Measurements from ENCODE around the gene CRYBA4.

CRYBA4 gene

DNA sequence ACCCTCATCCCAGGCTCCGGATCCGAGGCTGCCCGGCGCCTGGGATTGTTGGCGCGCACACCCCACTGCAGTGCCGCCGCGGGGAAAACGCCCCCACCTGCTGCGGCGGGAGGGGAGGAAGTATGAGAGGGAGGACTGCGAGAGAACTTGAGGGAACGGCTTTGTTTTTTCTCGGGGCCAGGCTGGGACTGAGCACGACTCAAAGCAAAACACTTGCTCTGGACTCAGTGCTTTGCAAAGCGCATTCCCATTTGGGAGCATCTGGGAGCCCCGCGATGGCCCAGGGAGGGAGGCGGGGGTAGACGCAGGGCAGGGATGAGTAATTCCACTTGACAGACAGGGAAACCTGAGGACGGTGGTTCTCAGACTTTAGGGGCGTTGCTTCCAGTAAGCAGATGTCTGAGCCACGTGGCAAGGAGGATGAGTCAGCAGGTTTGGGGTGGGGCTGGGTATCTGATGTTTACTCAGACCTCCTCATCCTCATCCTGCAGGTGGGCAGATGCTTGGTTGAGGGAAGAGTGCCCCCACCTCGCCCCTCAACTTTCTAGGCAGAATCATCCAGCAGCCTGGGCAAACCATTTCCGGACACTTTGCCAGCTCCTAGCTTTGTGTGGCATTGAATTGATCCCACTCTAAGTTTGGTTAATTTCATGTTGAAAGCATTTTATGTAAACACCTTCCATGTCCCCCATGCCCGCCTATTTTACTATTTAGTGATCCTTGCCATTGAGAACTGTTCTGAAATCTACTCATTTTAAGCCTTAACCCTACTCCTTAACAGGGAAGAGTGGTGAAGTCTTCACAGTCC is 37.1 kb downstream of the CRYBA4 start:
- in situ Hi-C loops (cut with HindIII; ENCODE audit: low sequenced_read_pairs) = no loop called here

DNA sequence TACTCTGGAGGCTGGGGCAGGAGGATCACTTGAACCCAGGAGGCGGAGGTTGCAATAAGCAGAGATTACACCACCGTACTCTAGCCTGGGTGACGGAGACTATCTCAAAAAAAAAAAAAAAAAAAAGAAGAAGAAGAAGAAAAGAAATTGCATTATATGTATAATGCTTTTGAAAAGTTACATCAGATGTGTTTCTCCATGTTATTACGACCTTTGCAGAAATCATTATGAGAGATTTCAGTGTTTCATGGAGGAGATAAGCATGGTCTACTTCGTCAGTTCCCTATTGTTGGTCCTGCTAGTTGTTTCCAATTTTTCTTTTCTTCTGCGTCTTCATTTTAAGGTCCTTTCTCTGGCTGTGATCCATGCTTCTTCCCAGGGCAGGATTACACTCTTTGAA is 38.6 kb downstream of the CRYBA4 start:
- in situ Hi-C loops (cut with HindIII; ENCODE audit: low sequenced_read_pairs) = no loop called here

DNA sequence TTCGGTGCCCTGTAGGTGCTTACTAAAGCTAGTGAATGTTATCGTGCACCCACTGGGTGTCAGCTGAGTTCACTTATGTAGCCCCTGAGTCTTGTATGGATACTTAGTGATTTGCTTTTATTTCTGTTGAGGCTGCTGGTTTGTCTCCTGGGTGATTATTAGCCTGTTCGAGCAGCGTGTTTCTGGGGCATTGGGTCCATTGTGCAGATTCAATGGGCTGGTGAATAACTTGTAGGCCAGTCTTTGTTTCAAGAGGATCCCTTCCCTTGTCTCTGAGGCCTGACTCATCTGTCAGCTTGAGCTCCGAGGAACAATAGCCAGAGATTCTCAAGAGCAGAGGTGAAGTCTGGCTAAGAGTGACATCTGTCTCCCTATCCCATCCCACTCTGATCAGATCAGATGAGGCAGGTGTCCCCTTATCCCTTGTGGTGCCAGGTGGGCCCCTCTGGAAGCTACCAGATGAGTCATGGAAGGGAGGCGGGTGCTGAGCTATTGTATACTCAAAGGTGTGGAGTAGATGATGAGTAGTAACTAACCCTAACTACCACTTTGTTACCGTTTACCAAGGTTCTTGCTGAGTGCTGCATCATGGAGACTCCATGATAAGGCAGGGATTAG is 39.3 kb downstream of the CRYBA4 start:
- in situ Hi-C loops (cut with HindIII; ENCODE audit: low sequenced_read_pairs) = no loop called here

DNA sequence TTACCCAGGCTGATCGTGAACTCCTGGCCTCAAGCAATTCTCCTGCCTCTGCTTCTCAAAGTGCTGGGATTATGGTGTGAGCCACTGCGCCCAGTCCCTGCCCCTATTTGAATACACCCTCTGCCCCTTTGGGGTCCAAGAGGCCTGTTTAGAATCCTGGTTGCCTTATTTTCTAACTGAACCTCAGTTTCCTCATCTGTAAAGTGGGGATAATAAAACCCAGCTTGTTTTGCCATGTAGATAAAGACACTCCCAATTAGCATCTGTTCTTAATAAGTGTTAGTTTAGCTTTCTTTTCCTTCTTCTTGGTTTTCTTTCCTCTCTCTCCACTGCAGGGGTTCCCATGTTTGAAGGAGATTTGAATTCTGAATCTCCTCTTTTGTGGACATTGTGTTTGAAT is 40.4 kb downstream of the CRYBA4 start:
- in situ Hi-C loops (cut with HindIII; ENCODE audit: low sequenced_read_pairs) = no loop called here

DNA sequence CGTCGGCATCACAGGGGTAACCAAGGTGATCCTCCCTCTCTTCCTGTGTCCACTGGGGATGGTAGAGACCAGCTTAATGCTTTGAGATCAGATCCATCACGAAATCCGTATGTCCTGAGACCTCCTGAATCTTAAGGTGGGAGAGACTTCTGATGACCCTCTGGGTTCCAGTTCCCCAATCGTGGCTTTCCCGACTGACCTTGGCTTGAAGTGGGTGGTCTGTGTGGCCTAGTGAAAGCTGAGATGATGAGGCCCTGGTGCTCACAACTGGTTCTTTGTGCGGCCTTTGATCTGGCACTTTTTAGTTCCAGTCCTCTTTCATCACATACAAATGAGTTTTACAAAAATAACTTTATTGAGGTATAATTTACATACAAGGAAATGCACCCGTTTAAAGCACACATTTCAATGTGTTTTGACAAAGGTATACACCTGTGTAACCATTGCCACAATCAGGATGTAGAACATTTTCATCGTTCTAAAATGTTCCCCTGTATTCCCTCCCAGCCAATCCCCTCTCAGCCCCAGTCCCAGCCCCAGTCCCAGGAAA is 41.7 kb downstream of the CRYBA4 start:
- in situ Hi-C loops (cut with HindIII; ENCODE audit: low sequenced_read_pairs) = no loop called here

DNA sequence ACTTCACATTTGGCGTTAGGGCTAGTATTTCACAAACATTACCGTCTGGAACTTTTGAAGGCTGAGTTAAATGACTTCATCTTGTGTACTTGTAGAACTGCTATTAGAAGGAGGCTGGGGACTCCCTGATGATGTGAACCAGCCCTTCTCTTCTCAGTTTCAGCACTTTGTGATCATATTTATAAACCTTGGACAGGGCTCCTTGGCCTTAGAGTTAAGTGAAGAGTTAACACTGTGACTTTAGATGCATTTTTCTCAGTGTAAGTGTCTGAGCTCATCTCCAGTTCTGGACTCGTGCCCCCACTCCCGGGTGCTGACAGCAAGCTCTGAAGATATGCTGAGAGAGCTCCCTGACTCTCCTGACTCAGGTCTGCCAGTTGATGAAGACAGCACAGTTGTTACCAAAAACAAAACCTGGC is 44.1 kb downstream of the CRYBA4 start:
- in situ Hi-C loops (cut with HindIII; ENCODE audit: low sequenced_read_pairs) = no loop called here

DNA sequence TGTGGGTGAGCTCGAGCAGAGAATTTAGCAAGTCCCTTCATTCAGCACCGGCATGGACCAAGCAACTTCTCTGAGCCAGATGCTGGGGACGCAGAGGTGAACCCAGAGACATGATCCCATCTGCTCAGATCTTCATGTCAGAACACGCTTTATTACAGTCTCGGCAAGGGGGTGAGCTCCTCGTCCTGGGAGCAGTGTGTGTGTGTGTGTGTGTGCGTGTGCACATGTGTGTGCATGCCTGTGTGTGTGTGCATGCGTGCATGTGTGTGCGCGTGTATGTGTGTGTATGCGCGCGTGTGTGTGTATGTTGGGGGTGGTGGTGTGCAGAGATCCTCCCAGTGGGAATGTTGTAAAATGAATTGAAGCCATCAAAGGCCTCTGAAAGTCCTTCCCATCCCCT is 45.4 kb downstream of the CRYBA4 start:
- in situ Hi-C loops (cut with HindIII; ENCODE audit: low sequenced_read_pairs) = no loop called here

DNA sequence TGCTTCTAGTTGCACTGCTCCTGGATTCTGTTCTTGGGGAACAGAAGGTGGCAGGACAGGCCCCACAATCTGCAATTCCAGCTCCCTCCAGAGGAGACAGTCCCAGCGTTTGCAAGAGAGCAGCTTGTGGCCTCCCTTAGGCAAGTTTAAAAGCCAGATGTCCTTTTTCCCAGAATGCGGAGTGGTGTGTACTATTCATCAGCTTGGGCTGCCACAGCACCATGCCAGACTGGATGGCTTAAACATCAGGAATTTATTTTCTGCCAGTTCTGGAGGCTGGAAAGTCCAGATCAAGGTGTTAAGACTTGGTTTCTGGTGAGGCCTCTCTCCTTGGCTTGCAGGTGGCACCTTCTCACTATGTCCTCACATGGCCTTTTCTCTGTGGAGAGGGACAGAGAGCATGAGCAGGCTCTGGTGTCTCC is 47.3 kb downstream of the CRYBA4 start:
- in situ Hi-C loops (cut with HindIII; ENCODE audit: low sequenced_read_pairs) = no loop called here

DNA sequence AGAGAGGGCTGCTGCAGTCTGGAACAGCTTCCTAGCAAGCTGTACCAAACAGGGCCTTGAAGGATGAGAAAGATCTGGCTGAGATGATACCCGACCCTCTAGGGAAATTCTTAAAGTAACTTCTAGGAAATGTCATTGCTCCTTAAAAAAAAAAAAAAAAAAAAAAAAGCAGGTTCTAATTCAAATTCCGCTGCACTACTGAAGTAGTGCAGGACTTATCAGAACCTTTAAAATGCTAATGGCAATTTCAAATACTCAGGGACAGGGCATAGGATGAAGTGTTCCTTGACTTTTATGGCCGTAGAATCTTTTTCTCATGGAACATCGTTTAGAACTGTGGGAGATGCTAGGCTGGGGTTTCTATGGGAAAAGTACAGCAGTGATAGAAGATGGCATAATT is 48.7 kb downstream of the CRYBA4 start:
- in situ Hi-C loops (cut with HindIII; ENCODE audit: low sequenced_read_pairs) = no loop called here

DNA sequence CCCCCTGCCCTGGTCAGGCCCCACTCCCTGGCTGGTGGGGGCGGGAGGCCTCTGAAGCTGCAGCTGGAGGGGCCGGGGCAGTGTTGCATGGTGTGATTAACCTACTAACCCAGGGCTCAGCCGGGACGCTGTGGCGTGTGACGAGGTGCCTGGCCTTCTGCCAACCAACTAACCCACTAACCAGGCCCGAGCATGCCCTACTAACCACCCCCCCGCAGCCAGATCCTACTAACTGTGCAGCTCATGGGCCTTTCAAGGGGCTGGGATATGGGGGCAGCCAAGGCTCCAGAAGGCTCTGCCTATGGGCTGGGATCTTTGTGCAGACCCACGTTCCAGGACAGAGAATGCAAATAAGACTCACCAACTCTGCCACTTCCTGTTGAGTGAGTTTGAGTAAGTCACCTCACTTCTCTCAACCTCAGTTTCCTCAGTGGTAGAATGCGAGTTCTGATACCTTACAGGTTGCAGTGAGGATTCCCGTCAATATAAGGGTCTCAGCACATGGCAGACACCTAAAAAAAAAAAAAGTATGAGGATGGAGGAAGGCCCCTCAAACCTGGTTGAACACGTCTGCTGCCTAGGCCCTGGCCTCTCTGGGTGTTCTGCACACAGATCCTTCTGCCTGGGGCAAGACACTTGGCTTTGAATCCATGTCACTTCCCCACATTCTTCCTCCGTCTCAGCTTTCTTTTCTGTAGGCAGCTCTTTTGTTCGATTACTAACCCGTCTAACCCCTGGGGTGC is 49.7 kb downstream of the CRYBA4 start:
- in situ Hi-C loops (cut with HindIII; ENCODE audit: low sequenced_read_pairs) = no loop called here

DNA sequence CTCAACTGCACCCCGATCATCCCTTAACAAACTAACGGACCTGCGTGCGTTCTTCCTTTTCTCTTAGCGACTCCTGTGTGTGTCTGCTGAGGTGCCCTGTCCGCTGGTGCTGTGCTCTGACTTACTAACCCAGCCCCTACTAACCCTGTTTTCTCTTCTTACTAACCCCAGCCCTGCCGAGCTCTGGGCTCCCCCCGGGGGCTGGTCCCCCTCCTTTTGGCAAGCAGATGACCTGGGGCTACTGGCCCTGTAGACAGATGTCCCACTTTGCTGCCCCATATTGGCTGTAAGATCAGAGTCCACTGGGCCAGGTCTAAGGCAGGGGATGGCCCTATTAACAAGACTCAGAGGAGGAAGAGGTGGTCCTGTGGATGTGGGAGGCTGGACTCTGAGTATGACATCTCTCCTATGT is 50.3 kb downstream of the CRYBA4 start:
- in situ Hi-C loops (cut with HindIII; ENCODE audit: low sequenced_read_pairs) = no loop called here

DNA sequence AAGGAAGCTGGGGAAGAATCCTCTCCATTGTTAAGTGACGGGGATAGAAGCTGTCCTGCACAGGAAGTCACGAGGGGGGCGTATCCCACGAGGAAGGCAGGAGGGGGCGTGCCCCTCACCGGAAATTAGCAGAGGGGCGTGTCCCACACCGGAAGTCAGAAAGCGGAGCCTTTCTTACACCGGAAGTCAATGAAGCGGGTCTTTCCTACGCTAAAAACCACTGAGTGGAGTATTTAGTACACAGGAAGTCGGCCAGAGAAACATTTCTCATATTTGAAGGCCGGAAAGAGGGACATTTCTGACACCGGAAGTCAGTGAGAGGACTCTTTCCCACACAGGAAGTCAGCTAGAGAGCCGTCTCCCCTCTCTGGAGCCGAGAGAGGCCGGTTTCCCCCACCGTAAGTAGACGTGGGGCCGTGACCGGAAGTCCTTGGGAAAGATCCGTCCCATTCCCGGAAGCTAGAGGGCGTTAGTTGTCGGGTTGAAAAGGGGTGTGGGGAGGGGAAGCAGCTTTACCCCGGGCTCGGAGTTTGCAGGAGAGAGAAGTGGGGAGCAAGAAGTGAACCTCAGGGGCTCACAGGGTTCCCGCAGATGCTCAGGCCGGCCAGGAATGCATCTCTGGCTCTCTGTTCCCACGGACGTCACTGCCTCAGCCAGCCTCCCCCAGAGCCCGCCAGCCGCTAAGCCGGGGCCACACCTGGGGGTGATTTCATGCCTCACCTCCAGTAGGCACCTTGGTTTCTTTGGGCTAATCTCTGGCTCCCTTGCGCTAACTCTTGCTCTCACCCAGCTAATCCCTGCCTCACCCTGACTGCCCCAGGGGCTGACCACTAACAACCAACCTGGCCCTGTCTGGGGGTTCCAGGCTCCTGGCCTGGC is 51.1 kb downstream of the CRYBA4 start:
- in situ Hi-C loops (cut with HindIII; ENCODE audit: low sequenced_read_pairs) = no loop called here

DNA sequence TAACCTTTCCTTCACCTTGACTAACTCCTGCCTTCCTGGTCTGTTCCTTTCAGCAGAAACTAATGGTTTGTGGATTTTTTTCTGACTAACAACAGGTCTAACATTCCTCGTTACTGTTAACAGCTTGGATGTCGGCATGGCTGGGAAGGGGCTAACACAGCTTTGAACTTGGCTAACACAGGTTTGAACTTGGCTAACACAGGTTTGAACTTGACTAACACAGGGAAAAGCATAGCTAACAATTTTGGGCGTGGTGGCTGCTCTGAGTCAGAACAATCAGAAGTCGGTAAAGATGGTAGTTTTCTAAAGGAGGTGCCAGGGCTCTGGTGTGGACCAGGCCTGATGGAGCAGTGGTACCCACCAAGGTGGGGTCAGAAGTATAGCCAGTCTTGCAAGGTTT is 51.7 kb downstream of the CRYBA4 start:
- in situ Hi-C loops (cut with HindIII; ENCODE audit: low sequenced_read_pairs) = no loop called here

DNA sequence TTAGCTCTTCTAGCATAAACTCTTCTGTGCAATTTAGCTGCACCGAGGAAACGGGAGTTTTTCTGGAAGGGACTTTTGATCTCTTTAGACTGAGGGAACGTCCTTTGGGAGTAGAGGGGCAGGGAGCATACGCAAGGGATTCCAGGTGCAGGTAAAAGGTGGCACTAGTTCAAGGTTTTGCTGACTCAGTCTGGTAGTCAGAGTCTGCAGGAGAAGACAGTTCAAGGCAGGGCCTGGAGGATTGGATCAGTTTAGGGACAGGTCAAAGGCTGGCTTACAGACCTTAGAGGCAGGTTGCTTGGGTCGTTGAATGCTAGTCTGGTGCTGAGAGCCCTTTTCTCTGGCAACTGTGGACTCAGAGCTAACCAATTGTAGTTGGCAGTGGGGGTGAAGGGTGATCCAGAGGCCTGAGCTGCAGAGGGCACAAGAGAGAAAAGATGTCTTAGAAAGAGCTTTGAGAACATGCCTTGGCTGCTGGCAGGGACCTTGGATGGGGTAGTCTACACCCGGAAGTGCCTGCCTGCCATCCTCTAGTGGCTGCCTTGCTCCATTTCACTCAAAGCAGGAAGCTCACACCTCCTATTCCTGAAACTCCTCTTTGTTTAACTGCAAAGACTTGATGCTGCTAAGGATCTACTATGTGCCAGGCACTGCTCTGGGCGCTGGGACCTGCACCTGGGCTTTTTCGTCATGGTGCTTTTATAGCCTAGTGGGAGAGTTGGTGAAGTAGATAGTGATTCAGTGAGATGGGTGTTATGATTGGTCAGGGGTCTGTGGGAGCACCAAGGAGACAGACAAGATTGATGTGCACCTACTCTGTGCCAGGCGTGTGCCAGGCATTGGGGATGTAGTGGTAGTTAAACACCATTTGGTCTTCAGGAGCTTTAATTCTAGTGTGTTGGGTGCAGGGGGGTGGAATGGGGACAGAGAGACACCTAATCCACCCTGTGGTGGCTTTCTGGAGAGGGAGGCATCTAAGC is 52.7 kb downstream of the CRYBA4 start:
- in situ Hi-C loops (cut with HindIII; ENCODE audit: low sequenced_read_pairs) = no loop called here

DNA sequence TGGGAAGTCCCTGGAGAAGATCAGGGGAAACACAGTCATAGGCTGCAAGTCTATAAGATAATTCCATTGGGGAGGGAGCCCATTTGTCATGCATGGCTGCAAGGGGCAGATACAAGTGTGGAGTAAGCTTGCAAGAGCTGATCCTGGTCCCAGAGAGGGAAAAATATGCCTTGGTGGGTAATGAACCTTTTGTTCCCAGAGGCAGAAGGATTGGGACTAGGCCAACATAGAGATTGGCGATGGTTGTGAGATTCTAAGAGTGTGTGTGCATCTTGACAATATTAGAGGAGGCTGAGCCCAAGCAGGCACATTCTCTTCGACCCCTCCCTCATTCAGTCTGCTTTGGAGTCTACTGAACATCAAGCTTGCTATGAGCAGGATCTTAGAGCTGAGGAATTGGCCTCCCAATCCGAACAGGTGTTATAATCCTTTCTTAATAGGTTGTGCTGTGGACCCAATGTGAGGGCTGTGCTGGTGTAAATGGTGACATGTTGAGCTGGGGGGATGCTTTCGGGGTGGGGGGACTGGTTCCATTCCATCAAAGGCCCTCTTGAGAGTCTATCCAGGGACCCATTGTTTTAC is 54.0 kb downstream of the CRYBA4 start:
- in situ Hi-C loops (cut with HindIII; ENCODE audit: low sequenced_read_pairs) = no loop called here

DNA sequence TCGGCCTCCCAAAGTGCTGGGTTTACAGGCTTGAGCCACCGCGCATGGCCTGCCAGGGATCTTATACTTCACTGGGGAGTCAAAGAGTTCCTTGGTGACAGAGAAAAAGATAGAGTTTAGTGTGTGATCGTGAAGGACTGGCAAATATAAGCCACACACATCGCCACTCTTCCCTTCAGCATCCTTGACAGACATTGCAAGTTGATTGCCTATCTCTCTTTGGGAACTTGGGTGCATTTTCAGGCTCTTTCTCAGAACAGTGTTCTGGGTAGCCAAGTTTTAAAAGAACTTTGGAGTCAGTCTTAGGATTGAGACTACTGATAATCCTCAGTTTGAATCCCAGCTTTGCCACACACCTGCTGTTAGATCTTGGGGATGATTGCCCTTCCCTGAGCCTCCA is 55.5 kb downstream of the CRYBA4 start:
- in situ Hi-C loops (cut with HindIII; ENCODE audit: low sequenced_read_pairs) = no loop called here

DNA sequence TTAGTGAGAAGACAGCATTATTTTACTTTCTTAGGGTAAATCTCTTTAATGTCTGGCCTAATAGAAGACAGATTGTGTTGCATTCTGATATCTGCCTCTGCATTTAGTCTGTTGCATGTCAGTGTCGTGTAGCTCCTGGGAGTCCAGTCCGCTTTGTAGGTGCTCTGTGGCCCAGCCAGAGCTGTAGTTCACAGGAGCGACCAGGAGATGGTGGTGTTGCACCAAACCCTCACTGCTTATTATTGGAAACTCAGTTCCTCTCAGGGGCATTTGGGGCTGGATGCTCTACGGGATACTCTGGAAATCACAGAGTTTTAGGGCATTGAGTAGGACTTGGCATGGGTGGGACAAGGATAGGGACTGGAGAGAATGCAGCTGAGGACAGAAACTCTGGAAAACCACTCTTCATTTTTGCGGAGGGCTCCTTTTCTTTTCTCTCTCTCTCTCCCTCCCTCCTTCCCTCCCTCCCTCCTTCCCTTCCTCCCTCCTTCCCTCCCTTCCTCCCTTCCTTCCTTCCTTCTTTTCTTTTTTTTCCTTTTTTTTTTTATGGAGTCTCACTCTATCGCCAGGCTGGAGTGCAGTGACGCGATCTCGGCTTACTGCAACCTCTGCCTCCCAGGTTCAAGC is 57.4 kb downstream of the CRYBA4 start:
- in situ Hi-C loops (cut with HindIII; ENCODE audit: low sequenced_read_pairs) = no loop called here

Measured in DLD1 (cell line).